IPS-NIHi7 (cell line): ENCODE results near the gene ACVRL1.

Experiments used
- DNase-seq: peaks from one replicate; pipeline ENCODE4 v3.0.0; 2012; ENCODE audit warnings: mixed read lengths; ENCODE audit errors: extremely low spot score

The ACVRL1 gene

DNA sequence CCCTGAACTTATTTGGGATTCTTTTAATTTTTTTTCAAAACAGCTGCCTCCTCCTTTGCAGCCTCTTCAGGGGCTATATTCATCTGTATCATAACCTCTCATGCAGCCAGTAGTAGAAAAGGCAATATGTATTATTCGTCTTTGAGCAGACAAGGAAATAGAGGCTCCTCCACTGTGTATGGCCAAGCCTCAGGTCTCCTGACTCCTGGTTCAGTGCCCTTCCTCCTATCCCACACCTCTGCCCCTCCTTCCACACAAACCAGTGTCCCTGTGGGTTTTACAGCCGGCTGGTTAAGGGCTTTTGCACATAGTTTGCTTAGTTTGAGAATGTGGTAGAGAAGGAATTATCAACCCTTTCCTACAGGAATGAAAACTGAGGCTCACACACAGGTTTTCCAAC lies 8.8 kb upstream of the ACVRL1 start:
- peak; percentile 5 for DNase-seq

DNA sequence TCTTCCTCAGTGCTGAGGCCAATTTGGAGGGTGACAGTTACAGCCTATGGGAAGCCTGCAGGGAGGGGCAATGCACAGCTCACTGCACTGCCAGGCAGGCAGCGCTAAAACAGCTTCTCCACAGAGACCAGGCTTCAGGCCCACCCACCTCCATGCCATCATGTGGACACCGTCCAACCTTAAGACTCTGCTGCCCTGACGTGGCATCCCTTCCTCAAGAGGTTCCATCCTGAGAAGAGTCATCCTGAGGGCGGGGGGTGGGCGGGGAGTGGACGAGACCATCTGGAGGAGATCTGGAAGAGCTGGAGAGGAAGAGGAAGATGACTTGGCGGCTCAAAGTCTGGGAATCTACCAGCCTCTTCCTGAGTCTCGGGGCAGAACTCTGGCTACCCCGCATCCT lies 8.4 kb upstream of the ACVRL1 start:
- DNase-seq: peak; percentile 8

DNA sequence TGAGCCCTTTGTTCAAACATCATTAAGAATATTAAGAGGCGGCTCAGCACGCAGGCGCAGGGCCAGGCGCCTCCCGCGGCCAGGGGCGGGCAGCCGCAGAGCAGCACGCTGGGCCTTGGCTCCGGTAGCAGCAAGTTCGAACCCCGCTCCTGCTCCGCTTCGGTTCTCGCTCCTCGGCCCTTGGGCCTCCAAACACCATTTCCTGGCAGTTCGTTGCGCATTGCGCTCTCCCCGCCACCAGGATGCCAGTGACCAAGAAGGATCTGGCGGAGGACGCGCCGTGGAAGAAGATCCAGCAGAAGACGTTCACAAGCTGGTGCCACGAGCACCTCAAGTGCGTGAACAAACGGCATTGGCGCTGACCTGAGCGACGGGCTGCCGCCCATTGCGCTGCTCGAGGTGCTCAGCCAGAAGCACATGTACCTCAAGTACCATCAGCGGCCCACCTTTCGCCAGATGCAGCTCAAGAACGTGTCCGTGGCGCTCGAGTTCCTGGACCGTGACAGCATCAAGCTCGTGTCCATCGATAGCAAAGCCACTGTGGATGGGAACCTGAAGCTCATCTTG lies 6.9 kb upstream of the ACVRL1 start:
- DNase-seq: no peak

DNA sequence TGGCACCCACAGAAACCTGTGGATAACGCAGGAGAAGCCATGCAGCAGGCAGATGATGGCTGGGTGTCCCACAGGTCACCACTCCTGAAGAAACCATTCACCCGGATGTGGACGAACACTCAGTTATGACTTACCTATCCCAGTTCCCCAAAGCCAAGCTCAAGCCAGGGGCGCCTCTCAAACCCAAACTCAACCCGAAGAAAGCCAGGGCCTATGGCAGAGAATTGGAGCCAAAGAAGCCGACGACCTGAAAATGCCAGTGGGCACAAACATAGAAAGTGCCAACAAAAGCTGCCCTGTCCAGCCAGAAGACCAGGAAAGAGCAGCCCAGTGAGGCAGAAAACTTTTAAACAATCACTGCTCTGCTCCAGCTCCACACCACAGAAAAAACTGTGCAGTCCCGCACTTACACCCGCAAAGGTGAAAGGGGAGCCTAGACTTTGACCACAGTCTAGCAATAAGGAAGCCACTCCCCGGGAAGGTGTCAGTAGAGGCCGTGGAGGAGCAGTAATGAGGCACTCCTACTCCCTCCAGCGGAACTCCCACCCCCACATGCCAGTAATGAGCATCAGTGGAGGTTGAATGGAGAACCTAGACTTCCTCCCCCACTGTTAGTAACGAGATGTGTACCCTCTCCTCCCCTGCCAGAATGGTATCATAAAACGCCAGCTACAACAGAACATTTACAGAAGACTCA lies 6.0 kb upstream of the ACVRL1 start:
- DNase-seq: no peak

DNA sequence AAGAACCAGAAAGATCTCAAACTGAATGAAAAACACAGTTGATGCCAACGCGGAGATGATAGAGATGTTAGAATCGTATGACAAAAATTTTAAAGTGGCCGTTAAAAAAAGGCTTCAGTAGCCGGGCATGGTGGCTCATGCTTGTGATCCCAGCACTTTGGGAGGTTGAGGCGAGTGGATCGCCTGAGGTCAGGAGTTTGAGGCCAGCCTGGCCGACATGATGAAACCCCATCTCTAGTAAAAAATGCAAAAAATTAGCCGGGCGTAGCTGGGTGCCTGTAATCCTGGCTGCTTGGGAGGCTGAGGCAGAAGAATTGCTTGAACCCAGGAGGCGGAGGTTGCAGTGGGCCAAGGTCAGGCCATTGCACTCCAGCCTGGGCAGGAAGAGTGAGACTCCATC lies 5.4 kb upstream of the ACVRL1 start:
- no peak for DNase-seq

GRCh38 chr12:51904951-51905470 lies 2.3 kb upstream of the ACVRL1 start:
- no peak for DNase-seq

- DNase-seq: no peak
These were observed 1.6 kb upstream of the ACVRL1 start for GRCh38 chr12:51905471-51906429.

- no peak for DNase-seq
These were observed 748 bp upstream of the ACVRL1 start for GRCh38 chr12:51906430-51907082.

DNA sequence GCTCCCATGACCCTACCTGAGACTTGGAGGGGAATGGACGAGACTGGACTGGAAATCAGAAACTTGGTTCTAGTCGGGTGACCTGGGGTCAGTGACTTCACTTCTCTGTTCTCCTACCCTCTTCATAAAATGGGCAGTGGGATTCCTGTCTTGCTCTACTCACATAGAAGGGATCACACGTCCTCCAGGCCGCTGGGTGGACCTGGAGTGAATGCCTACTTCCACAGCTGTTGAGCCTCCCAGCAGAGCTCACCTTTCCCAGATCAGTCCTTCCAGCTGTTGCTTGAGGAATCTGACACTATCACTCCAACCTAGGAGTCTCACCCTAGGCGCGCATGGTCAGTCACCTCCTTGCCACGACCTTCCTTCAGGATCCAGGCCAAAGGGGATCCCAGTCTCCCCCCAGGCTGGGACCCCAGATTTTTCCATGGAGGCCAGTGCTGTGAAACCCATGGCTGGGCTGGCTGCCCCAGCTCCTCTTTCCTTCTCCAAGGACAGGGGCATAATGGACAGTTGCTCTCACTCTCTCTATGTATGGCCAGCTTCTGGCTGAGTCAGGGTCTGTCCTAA lies 637 bp downstream of the ACVRL1 start:
- no peak for DNase-seq

DNA sequence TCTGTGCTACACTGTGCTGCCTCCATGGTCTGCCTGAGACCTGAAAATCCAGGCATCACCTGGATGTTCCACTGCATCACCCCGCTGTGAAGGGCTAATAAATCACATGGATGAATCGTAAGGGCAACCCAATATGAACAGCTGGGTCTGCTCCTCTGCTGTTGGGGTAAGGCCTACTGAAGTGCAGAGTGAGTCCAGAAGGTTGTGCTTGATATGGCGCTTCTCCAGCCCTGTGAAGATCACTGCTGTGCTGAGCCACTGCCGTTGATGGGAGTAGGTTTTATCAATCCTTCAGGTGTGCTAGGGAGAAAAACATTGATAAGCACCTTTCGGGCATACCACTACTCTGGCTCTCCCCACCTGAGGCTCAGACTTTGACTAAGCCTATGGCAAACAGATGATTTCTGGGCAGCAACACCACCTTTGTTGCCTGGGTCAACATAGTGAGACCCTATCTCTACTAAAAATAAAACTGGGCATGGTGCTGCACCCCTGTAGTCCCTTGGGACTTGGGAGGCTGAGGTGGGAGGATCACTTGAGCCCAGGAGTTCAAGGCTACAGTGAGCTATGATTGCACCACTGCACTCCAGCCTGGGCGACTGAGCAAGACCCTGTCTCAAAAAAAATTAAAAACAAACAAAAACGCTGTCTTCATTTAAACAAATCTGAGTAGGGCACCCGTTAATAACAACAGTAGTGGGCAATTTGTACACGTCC lies 1.7 kb downstream of the ACVRL1 start:
- no peak for DNase-seq

GRCh38 chr12:51910168-51910567 lies 2.9 kb downstream of the ACVRL1 start:
- DNase-seq: no peak

- no peak for DNase-seq
These were observed 3.4 kb downstream of the ACVRL1 start for GRCh38 chr12:51910691-51911090.

DNA sequence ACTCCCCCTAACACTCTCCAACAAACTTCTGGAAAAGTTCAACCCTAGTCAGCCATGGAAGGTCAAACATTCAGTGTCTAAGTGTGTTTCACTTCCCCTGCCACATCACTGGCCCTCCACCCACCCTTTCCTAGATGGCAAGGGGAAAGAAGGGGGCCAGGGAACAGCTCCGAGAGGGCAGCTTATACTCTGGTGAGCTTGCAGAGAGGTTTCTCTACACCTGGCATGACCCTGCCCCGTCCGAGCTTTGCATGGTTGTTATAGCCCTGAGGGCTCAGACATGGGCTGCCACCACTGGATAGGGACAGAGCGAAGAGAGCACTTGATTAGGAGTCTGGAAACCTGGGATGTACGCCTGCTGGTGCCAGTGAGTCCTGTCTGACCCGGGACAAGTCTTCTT lies 4.0 kb downstream of the ACVRL1 start:
- DNase-seq: no peak

- no peak for DNase-seq
These were observed 4.7 kb downstream of the ACVRL1 start for GRCh38 chr12:51911788-51912711.

DNA sequence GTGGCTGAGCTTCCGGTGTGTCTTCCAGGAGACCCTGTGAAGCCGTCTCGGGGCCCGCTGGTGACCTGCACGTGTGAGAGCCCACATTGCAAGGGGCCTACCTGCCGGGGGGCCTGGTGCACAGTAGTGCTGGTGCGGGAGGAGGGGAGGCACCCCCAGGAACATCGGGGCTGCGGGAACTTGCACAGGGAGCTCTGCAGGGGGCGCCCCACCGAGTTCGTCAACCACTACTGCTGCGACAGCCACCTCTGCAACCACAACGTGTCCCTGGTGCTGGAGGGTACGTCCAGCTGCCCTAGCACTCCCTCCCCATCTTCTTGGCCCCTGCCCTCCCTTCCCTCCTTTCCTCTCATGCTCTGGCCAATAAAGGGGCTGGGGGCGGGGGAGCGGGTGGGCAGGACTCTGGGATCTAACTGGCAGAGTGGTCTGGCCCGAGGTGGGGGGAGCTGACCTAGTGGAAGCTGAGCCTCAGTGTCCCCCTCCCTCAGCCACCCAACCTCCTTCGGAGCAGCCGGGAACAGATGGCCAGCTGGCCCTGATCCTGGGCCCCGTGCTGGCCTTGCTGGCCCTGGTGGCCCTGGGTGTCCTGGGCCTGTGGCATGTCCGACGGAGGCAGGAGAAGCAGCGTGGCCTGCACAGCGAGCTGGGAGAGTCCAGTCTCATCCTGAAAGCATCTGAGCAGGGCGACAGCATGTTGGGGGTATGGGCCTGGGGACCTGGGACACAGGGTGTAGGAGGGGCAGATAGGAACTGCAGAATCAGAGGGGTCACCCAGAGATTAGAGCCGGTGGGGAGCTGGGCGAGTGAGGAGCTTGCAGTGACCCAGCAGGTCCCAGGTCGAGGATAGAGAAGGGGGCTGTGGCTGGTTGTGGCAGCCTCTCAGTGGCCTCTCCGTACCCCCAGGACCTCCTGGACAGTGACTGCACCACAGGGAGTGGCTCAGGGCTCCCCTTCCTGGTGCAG lies 6.0 kb downstream of the ACVRL1 start:
- no peak for DNase-seq

DNA sequence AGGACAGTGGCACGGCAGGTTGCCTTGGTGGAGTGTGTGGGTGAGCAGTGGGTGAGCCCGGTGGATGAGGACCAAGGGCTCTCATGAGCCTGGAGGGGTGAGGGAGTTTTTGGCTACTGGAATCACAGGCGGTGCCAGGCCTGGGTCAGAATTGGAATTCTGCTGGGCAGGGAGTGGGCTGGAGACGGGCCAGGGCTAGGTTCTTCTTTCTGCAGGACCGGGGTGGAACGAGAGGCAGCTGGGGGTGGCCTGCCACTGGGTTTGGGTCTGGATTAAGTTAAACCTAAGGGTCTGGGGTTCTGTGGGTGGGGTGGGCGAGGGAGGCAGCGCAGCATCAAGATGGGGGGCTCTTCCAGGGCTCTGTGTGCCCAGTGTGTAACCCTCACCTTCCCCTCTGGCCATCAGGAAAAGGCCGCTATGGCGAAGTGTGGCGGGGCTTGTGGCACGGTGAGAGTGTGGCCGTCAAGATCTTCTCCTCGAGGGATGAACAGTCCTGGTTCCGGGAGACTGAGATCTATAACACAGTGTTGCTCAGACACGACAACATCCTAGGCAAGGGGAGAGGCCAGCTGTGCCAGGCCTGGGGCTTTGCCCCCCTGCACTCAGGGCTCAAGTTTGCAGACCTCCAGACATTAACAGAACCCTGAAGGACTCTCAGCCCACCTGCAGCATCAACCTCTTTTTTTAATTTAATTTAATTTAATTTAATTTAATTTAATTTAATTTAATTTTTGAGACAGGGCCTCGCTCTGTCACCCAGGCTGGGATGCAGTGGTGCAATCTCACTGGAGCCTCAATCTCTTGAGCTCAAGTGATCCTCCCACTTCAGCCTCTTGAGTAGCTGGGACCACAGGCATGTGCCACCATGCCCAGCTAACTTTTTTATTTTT lies 7.0 kb downstream of the ACVRL1 start:
- no peak for DNase-seq

DNA sequence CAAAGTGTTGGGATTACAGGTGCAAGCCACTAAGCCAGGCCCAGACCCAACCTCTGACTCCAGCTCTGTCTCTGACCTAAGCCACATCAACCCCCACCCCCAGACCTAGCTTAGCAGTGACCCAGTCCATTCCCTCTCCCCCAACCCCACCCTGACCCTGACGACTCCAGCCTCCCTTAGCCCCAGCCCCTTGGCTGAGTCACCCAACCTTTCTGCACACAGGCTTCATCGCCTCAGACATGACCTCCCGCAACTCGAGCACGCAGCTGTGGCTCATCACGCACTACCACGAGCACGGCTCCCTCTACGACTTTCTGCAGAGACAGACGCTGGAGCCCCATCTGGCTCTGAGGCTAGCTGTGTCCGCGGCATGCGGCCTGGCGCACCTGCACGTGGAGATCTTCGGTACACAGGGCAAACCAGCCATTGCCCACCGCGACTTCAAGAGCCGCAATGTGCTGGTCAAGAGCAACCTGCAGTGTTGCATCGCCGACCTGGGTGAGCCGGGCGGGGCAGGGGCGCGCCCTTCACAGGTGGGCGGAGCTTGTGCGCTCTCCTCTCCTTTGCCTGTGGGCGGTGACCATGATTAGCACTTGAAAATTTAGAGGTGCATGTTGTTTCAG lies 7.8 kb downstream of the ACVRL1 start:
- no peak for DNase-seq
